NCI-H524 treated with DMSO at 0.1 percent for 48 hours (cell line): ENCODE results near the gene BRDT.
"Not testable (repeated sequence)": the region's sequence is repeated elsewhere in the genome, so short reads cannot be mapped to it uniquely, and the experiment has no call there.

ENCODE experiments used
- DNase-seq: peaks from one replicate; lab custom pipeline; 2025; lab: John Stamatoyannopoulos, UW

The BRDT gene

DNA sequence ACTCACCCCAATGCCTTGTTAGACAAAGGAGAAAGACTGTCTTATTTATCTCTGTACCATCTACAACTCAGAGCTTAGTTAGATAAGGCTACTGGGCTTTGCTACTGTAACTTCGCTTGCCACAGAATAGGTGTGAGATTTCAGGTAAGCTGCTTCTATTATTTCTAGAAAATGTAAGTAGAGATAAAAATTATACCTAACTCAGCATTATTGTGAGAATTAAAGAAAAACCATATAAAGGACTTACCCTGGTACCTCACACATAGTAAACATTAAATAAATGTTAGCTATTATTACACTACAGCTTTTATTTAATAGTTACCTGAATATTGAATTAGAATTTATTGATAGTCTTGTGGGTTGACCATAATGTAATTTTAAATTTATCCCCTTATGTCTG is 44.1 kb downstream of the BRDT start:
- no peak for DNase-seq

DNA sequence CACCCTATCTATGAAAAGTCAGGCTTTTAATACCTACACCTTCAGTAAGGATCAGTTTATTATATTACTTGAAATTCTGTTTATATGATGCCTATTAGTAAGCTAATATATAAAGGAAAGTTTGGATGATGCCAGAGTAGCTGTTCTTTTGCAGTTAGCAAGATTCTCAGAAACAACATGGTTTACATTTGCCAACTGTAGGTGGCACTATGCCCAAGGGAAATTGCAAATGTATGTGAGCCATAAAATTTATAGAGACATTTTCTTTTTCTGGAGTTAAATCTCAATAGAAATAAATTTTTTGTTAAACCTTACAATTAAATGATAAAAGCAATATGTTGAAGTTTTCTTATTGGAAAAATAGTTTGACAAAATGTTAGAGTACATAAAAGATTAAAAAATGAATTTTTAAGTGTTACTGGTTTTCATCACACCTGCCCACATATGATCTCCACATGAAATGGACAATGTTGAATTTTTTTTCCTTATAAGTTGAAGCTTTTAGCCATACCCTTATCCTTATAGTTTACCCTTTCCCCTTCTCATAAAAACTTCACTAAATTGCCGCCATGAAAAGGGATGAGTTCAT is 48.5 kb downstream of the BRDT start:
- DNase-seq = no peak

DNA sequence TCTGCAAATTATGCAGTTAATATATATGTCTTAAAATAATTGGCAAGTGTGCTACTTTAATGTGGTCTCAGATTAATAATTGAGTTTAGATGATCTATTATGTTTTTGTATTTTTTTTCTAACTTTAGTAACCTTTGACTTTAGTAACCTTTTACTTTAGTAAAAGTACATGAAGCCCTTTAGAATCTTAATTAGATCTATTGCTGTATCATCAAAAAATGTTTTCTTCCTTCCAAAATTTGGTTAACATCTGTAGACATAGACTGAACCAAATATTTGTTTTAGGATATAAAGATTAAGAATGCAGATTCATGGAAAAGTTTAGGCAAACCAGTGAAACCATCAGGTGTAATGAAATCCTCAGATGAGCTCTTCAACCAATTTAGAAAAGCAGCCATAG is 54.9 kb downstream of the BRDT start:
- no peak for DNase-seq

DNA sequence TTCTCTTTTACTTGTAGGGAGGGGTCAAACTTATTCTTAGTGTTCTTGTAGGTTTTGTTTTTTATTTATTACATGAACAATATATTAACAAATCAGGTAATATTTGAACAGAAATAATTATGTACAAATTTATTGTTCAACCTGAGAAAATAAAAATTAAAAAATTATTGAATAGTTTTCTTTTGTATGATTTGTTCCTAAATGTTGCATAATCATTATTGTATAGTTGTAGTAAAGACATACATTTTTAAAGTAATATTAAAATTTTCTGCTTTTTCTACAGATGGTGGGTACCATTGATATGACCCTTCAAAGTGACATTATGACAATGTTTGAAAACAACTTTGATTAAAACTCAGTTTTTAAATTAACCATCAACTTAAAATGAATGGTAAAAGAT is 64.7 kb downstream of the BRDT start:
- no peak for DNase-seq

DNA sequence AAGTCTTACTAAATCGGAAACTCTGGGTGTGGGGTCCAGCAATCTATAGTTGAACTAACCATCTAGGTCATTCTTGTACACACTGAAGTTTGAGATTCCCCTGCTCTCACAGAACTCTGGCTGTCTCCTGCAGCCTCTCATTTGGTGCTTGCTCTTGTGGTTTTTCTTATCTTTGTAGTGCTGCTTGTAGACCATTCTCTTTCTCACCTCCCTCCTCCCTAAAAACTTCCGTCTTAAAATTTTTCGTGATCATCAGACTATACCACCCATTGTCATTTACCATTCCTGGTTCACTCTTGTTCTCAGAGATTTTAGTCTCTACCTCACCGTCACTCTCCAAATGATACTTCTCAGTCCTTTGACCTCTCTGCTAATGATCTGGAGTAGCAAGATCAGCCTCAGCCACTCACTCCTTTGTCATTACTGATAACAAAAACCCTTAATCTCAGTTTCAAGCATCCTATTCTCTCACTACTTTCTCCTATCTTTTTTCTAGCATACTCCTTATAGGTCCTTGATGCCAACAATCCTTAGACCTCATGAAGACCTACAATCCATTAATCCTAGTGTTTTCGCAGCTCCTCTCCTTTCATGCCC is 67.6 kb downstream of the BRDT start:
- no peak for DNase-seq

DNA sequence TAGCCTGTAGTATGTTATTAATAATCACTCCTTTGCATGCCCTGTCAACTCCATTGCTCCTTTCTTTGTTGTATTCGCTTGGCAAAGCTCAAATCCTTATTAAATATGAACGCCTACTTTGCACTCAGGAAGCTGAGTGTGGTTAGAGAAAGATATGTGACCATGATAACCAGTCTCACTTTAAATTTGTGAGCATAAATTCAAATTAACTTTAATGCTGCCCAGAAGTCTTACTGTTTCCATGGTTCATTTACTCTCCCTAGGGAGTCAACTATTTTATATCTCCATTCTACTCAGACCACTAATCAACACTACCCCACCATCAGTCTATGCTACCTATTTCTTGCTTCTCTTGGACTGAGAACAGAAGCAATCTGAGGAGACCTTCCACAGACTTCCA is 68.5 kb downstream of the BRDT start:
- DNase-seq = no peak

DNA sequence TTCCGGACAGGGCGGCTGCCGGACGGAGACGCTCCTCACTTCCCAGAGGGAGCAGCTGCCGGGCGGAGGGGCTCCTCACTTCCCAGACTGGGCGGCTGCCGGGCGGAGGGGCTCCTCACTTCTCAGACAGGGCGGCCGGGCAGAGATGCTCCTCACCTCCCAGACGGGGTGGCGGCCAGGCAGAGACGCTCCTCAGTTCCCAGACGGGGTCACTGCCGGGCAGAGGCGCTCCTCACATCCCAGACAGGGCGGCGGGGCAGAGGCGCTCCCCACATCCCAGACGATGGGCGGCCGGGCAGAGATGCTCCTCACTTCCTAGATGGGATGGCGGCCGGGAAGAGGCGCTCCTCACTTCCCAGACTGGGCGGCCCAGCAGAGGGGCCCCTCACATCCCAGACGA is 76.8 kb downstream of the BRDT start:
- DNase-seq = not testable (repeated sequence)

DNA sequence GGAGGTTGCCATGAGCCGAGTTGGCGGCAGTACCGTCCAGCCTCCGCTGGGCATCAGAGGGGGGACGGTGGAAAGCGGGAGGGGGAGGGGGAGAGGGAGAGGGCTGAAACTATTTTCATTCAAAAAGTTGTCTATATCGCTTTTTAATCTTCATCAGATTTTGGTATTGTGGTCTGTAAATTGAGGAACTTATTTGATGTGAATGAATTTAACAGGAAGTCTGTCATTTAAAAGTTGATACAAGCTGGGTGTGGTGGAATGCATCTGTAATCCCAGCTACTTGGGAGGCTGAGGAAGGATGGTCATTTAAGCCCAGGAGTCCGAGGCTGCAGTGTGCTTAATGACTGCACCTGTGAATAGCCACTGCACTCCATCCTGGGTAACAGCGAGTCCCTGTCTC is 77.6 kb downstream of the BRDT start:
- no peak for DNase-seq

DNA sequence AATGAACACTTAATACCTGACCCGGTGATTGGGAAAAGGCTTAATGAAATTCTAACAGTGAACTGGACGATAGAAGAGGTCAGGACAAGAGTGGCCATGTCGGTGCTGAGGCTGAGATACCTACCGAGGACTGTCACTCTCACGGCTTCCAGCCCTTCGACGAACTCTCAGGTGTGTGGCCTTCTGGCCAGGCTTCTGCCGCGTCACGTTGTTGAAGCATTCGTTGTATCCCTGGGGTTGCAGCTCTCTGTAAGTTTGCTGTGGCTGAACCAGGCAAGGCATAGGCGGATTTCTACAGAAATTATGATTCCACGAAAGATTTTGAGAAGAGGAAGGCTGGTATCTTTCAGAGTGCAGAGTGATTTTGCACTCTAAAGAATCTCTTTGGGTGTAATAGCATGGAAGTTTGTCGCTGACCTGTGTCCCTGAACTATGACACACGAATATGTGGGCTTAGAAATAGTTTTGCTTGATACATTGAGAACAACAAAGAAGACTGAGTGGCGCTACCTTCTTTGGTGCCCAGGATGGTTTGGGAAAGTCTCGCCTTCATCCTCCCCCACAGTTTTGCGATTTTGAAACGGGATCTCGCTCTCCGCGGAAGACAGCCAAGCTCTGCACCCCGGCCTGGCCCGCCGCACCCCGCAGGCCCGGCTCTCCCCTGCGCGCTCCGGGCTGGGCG is 80.2 kb downstream of the BRDT start:
- DNase-seq = no peak

DNA sequence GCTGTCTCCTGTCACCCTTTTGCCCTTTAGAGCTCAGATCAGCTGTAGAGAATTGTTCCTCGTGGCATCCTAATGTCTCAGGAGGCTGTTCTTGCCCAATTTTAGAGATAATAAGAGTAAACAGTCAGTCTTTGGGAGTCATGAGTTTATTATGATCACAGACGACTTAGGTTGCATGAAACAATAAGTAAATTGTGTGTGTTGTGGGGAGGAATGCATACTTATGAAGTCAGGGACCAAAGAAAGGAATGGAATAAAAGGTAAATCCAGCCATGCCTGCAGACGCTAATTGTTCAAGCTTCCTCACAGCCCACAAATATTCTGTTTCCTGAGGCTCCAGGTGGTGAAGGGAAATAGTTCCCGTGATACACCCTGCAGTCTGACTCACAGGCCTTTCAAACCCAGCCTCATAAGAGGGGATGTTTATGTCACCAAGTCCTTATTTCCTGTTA is 81.5 kb downstream of the BRDT start:
- DNase-seq = no peak

DNA sequence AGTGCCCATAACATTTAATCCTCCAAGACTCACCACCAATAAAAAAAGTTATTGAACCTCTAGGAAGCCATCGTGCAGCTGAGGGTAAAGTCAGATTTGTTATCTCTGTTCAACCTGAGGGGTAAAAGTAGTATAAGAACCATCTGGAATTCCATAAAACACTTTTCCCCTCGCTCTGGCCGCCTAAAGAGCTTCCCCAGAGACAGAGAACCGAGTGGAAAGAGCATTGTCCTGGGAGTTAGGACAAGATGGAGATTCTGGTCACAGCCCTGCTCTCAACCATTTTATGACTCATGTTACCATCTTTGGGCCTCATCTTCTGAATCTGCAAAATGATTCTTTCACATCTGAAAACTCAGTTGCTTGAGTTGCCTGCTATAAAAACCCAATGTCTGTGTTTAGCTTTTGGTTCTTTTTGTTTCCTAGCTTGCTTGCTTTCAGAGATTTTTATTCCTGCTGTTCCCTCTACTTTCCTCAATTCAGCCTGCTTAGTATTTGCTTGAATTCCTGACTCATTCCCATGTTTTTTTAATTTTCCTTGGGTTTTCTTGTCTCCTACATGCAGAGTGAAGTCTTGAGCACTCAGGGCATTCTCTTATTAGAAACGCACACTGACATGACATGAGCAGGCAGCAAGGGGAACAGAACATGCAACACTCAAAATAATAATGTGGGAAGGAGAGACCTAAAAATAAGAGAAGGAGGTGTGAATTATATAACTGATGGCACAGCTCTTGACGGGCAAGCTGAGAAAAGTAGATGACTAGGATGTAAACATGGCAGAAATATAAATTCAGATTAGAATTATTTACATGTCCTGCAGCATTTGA is 82.3 kb downstream of the BRDT start:
- DNase-seq = no peak

DNA sequence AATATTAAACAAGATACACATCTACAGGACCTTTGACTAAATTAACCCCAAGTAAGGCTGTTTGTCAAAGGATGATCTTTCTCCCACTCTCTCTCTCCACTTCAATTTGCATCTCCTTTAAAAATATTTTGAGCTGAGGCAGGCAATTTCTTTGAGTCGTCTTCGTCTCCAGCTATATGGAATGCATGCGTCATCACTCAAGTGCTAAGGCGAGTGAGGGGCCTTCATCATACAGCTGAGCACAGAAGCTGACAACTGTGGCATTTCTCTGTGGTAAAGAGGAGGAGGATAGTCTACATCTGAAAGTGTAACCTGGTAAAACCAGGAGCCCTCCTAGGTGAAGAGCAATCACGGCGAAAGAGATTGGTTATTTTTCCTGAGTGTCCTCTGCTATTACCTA is 88.2 kb downstream of the BRDT start:
- no peak for DNase-seq

DNA sequence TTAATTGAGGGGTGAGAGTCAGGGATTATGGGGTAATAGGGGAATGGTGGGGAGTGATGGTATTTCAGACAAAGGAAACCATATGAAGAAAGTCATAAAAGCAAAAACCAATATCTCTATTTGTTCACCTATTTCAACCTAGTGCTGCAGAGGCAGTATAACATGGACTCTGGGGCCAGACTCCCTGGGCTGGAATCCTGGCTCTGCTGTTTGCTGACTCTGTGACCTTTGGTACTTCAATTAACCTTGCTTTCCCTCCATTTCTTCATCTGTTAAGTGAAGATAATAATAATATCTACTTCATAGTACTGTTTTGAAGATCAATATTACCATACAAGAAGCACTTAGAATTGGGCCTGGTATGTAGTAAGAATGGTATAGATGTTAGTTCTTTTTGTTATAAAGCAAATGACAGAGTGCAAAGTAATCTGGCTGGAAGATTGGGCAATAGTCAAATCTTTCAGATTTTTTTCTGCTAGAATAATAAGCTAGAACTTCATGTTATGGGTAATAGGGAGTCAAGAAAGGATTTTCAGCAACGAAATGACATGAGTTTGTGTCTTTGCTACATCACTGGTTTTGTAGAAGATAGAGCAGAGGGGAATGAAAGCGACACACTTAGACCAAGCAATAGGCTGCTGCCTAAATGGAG is 89.6 kb downstream of the BRDT start:
- DNase-seq = no peak

DNA sequence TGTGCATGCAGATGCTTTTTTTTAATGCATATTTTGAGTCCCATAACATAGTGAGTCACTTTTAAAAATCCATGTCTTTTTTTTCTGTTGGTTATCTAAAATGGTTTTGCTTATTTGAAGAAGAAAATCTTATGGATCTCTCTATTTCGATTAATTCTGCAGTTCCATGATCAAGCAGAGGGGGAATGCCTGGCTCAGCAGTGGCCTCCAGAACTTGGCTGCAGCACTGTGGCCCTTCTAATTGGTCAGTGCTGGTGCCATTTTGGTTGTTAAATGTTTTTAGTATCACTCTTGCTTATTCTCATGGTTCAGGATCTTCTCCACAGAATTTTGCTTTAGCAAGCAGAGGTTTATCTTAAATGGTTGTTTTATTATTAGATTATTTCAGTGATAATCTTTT is 91.8 kb downstream of the BRDT start:
- DNase-seq = no peak

DNA sequence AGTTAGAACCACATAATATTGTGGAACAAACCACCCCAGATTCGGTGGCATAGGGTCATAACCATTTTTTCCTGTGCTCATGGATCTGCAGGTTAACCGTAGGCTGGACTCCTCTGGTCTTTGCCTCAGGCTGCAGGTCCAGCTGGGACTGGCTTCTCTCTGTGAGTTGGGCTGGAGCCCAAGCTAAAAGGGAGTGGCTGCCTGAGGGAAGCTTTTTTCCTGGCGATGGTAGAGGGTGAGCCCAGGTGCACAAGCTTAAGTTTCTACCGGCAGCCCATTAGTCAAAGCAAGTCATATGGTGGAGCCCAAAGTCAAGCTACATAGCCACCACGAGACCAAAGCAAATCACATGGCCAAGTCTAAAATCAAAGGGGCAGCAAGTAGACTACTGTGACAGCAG is 94.4 kb downstream of the BRDT start:
- no peak for DNase-seq

DNA sequence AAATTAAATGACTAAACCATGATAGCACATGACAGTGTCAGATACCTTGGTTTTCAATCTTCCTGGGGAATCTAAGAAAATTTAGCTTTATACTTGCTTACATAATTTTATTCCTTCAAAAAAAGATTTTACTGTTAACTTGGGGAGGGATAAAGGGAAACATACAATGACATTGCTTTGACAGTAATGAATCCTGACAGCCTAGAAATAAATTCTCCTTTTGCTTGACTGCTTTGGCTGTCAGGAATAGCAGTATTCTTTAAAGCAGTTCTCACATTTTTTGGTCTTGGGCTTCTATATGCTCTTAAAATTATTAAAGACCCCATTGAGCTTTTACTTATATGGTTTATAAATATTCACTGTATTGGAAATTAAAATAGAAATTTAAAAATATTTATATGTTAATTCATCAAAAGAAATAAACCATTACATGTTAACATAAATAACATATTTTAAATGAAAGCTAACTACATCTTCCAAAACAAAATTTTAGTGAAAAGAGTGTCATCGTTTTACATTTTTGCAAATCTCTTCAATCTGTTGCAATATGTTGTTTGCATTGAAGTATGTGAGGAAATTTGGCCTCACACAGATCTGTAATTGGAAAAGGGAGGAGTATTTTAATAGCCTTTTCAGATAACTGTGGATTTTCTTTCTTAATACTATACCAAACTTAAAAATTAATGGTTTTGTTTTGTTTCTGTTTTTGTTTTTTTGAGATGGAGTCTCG is 96.7 kb downstream of the BRDT start:
- no peak for DNase-seq

DNA sequence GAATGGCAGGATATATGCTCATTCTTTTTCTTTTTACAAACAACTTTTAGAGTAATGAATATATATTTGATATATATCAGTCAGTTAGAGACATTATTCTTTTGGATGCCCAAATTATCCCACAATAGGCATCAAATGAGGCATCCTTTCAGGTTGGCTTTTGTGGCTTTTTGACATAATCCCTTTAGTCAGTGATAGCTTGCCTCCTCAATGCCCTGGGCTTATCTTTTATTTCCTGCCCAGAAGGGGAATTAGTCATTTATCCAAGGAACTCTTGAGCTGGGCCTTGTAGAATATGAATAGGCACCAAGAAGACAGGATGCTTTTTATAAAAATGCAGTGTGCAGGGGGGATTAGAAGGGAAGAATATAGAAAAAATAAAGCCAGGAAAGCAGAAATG is 102.7 kb downstream of the BRDT start:
- no peak for DNase-seq
